ENCODE results near the gene ANGPTL5. TPM values are rescaled to one million over a fixed set of nuclear protein-coding genes. Genes with fewer than 3 reads are reported as not detected.

ANGPTL5 gene
- total and polyA plus RNA-seq, 7 donors: 0.03 to 0.21 (median 0.15) TPM; not detected in 1

GRCh38 chr11:101931692-101932091, 15.4 kb upstream of the ANGPTL5 start:
- H3K9me3 ChIP-seq: no peaks in the 10 kb centered on the region
- no peak for TF ChIP-seq CTCF (IDR thresholded peaks at IDR 0.05)
- intact Hi-C loops (cut with DNase I): no loop called here
- H3K27ac ChIP-seq: no peak overlapping the region
- no peaks in the 10 kb centered on the region for H3K36me3 ChIP-seq (ENCODE audit: insufficient read depth in 1 of 2, low read depth in 1 of 2)
- no peaks in the 10 kb centered on the region for H3K4me1 ChIP-seq
- WGBS, 3 donors: 79 to 90% (median 86%) methylated on average over 6 of the region's 6 CpGs
- no peak for ATAC-seq
- DNase-seq: no peak
- no peaks in the 10 kb centered on the region for H3K27me3 ChIP-seq (ENCODE audit: insufficient read depth in 3 of 3, low read length in 2 of 3)
- H3K4me3 ChIP-seq: no peak overlapping the region

GRCh38 chr11:101929294-101929915, 13.1 kb upstream of the ANGPTL5 start:
- H3K4me1 ChIP-seq: no peaks in the 10 kb centered on the region
- no peak overlapping the region for H3K27ac ChIP-seq
- DNase-seq (no peak), ATAC-seq (no peak)
- H3K36me3 ChIP-seq (ENCODE audit: insufficient read depth in 1 of 2, low read depth in 1 of 2): no peaks in the 10 kb centered on the region
- no peak for TF ChIP-seq CTCF (IDR thresholded peaks at IDR 0.05)
- intact Hi-C loops (cut with DNase I): no loop called here
- no peak overlapping the region for H3K4me3 ChIP-seq
- no peaks in the 10 kb centered on the region for H3K27me3 ChIP-seq (ENCODE audit: insufficient read depth in 3 of 3, low read length in 2 of 3)
- H3K9me3 ChIP-seq: no peaks in the 10 kb centered on the region
- 83 to 87% (median 85%) methylated on average over 5 of the region's 5 CpGs for WGBS, 3 donors

DNA sequence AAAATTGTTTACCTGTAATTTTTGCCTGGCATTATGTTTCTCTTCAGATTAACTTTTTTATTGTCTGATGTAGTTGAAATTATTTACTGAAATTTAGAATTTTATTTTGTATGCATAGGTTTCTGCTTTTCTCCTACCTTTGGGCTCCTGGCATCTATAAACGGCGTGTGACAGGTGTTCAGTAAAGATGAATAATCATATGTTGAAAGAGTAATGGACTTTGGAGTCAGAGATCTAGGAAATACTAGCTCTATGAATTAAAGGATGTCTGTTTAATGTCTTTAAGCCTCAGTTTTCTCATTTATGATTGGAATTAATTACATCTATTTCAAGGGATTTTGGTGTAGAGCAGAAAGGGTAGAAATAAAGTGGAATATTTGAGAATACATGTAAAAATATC, 7.2 kb upstream of the ANGPTL5 start:
- no peak overlapping the region for H3K4me3 ChIP-seq
- intact Hi-C loops (cut with DNase I): no loop called here
- TF ChIP-seq CTCF (IDR thresholded peaks at IDR 0.05): no peak
- no peaks in the 10 kb centered on the region for H3K36me3 ChIP-seq (ENCODE audit: insufficient read depth in 1 of 2, low read depth in 1 of 2)
- no peak overlapping the region for H3K27ac ChIP-seq
- WGBS, 3 donors: 78 to 84% (median 81%) methylated on average over 2 of the region's 2 CpGs
- H3K27me3 ChIP-seq (ENCODE audit: insufficient read depth in 3 of 3, low read length in 2 of 3): no peaks in the 10 kb centered on the region
- H3K9me3 ChIP-seq: no peaks in the 10 kb centered on the region
- no peak for ATAC-seq
- no peaks in the 10 kb centered on the region for H3K4me1 ChIP-seq
- DNase-seq: no peak

GRCh38 chr11:101920992-101921391, 4.7 kb upstream of the ANGPTL5 start:
- Histone ChIP-seq H3K36me3 (ENCODE audit: insufficient read depth in 1 of 2, low read depth in 1 of 2) (no peaks in the 10 kb centered on the region), H3K4me3 (no peak overlapping the region), H3K27ac (no peak overlapping the region), H3K4me1 (no peaks in the 10 kb centered on the region), H3K9me3 (no peaks in the 10 kb centered on the region), H3K27me3 (ENCODE audit: insufficient read depth in 3 of 3, low read length in 2 of 3) (no peaks in the 10 kb centered on the region)
- DNase-seq (no peak), ATAC-seq (no peak)
- no peak for TF ChIP-seq CTCF (IDR thresholded peaks at IDR 0.05)
- WGBS, 3 donors: 95 to 98% (median 98%) methylated on average over 1 of the region's 1 CpG
- intact Hi-C loops (cut with DNase I): no loop called here

- H3K27ac ChIP-seq: no peak overlapping the region
- DNase-seq: no peak
- no peak for TF ChIP-seq CTCF (IDR thresholded peaks at IDR 0.05)
- H3K4me1 ChIP-seq: peaks cover 10% of the 10 kb centered on the region
- H3K9me3 ChIP-seq: no peaks in the 10 kb centered on the region
- no peak for ATAC-seq
- intact Hi-C loops (cut with DNase I): loop anchor here in 1 of 2 donors (10.0 kb wide), 1 partner anchor 88 kb away; no protein-coding TSS in a partner anchor
- no peak overlapping the region for H3K4me3 ChIP-seq
- no peaks in the 10 kb centered on the region for H3K36me3 ChIP-seq (ENCODE audit: insufficient read depth in 1 of 2, low read depth in 1 of 2)
- H3K27me3 ChIP-seq (ENCODE audit: insufficient read depth in 3 of 3, low read length in 2 of 3): no peaks in the 10 kb centered on the region
Measured at GRCh38 chr11:101917226-101917625, 904 bp upstream of the ANGPTL5 start.

Data from psoas muscle (tissue), 8 donors.